ENCODE results near the gene NHLRC3. TPM values are rescaled to one million over a fixed set of nuclear protein-coding genes. Genes with fewer than 3 reads are reported as not detected.

NHLRC3 gene
- total and polyA plus RNA-seq, 2 donors (not counting 3 experiments of a cell fraction or from before 2014, with no cell fraction given) = 7.3 to 10.2 TPM

- Histone ChIP-seq H3K36me3 (ENCODE audit: control insufficient read depth in 2 of 2, extremely low read depth in 1 of 2, insufficient read depth in 2 of 2, low read length in 2 of 2) (no peaks in the 10 kb centered on the region), H3K4me1 (ENCODE audit: control insufficient read depth, extremely low read depth, insufficient read depth, low read length) (no peaks in the 10 kb centered on the region), H3K9me3 (replicated peaks; ENCODE audit: control insufficient read depth, insufficient read depth, low read length) (no peaks in the 10 kb centered on the region), H3K27me3 (ENCODE audit: control insufficient read depth in 2 of 2, insufficient read depth in 2 of 2, low read length in 2 of 2) (peaks cover 0 to 4% of the 10 kb centered on the region in 2 experiments), H3K9ac (replicated peaks; ENCODE audit: extremely low read depth, insufficient read depth, low read length) (no peak overlapping the region), H2AFZ (ENCODE audit: low read depth, low read length) (no peak overlapping the region), H4K20me1 (replicated peaks; ENCODE audit: control insufficient read depth, extremely low read depth, insufficient read depth, low read length) (no peaks in the 10 kb centered on the region), H3K4me2 (ENCODE audit: insufficient read depth, low read length) (no peak overlapping the region), H3K4me3 (replicated peaks in 1 of 3; ENCODE audit: insufficient read depth in 1 of 3, low read depth in 1 of 3, low read length in 3 of 3) (no peak overlapping the region), H3K9me1 (replicated peaks; ENCODE audit: control insufficient read depth, extremely low read depth, insufficient read depth, low read length) (no peaks in the 10 kb centered on the region), H3K79me2 (ENCODE audit: control insufficient read depth, insufficient read depth, low read length) (no peaks in the 10 kb centered on the region), H3K27ac (ENCODE audit: insufficient read depth, low read depth, low read length) (no peak overlapping the region)
- intact Hi-C loops (cut with micrococcal nuclease) = no loop called here
- TF ChIP-seq POLR2A (IDR thresholded peaks at IDR 0.05; ENCODE audit: low read depth, low read length) = no peak
- no peak for TF ChIP-seq JUN (IDR thresholded peaks at IDR 0.05; ENCODE audit: borderline replicate concordance, insufficient read depth, insufficient read length, low read depth)
- TF ChIP-seq GATA2 (IDR thresholded peaks at IDR 0.05; ENCODE audit: insufficient read depth, insufficient read length, low read depth, low read length) = no peak
- TF ChIP-seq MYC (IDR thresholded peaks at IDR 0.05; ENCODE audit: low read depth, low read length) = no peak
- TF ChIP-seq CTCF (IDR thresholded peaks at IDR 0.05; ENCODE audit: extremely low read depth in 1 of 2, insufficient read depth in 1 of 2, low read depth in 1 of 2, low read length in 2 of 2) = no peak
- no peak for TF ChIP-seq EZH2 (IDR thresholded peaks at IDR 0.05; ENCODE audit: borderline replicate concordance, low read depth, low read length, severe bottlenecking)
- no peak for TF ChIP-seq FOS (IDR thresholded peaks at IDR 0.05; ENCODE audit: borderline replicate concordance, insufficient read depth, low read length)
- TF ChIP-seq POLR2AphosphoS5 (IDR thresholded peaks at IDR 0.05; ENCODE audit: insufficient read depth, low read depth, low read length) = no peak
- TF ChIP-seq MAX (IDR thresholded peaks at IDR 0.05; ENCODE audit: insufficient read depth, insufficient read length) = no peak
- no peak for DNase-seq (ENCODE audit: low read depth, low spot score)
- dilution Hi-C loops (cut with MboI; ENCODE audit: extremely low pct_ligation_motif_present, low sequenced_read_pairs) = no loop called here
- no TSS peak for BruUV-seq (replicated peaks)
- FAIRE-seq = no peak
- POLR2A ChIA-PET = no interaction called here
- CTCF ChIA-PET = interaction anchor here (1.3 kb wide), 1 partner anchor 10 kb away, joined by 3 read pairs; no protein-coding TSS in a partner anchor
These were observed 61.0 kb downstream of the NHLRC3 start for GRCh38 chr13:39099231-39099630.

Other genes with a start within 250 kb of the NHLRC3 start
- not detected in 2 replicates for gene STOML3, start 47.6 kb upstream of the NHLRC3 start, total RNA-seq
- not detected in 2 replicates for gene STOML3, start 47.6 kb upstream of the NHLRC3 start, polyA plus RNA-seq
- 40.4 and 44.1 TPM in 2 replicates for gene PROSER1, start 367 bp upstream of the NHLRC3 start, total RNA-seq
- 34.2 and 38.3 TPM in 2 replicates for gene PROSER1, start 367 bp upstream of the NHLRC3 start, polyA plus RNA-seq